IPS DF 6.9 (cell line): ENCODE data around the gene BPI.
"Not testable (repeated sequence)": the region's sequence is repeated elsewhere in the genome, so short reads cannot be mapped to it uniquely, and the experiment has no call there.

Experiments used
- DNase-seq: peaks from one replicate; pipeline ENCODE4 v3.0.0-alpha.2; 2013; ENCODE audit warnings: low read depth, low spot score
- H3K27ac ChIP-seq: one replicate; pipeline ENCODE4 v1.5.1; 2013; ENCODE audit warnings: low read length, control low read depth
- H3K27me3 ChIP-seq: 2 replicates; pipeline ENCODE4 v1.6.1; 2013; ENCODE audit warnings: mild to moderate bottlenecking, low read length; ENCODE audit not compliant: control insufficient read depth, insufficient read depth
- H3K36me3 ChIP-seq: 2 replicates; pipeline ENCODE4 v1.6.1; 2013; ENCODE audit warnings: low read length; ENCODE audit not compliant: control insufficient read depth, insufficient read depth
- H3K4me1 ChIP-seq: 2 replicates; pipeline ENCODE4 v1.6.1; 2013; ENCODE audit warnings: low read length; ENCODE audit not compliant: control insufficient read depth, insufficient read depth
- H3K4me3 ChIP-seq: 2 replicates; pipeline ENCODE4 v1.5.1; 2013; ENCODE audit warnings: mild to moderate bottlenecking, low read length
- H3K9me3 ChIP-seq: 2 replicates; pipeline ENCODE4 v1.6.1; 2013; ENCODE audit warnings: low read length, inconsistent platforms; ENCODE audit not compliant: control insufficient read depth, insufficient read depth
- WGBS: extraction: QIAGEN DNeasy Blood & Tissue Kit; methylation state at CpG from one replicate; pipeline ENCODE4 v1.1.7; 2013; ENCODE audit warnings: mixed read lengths, missing lambda C conversion rate; ENCODE audit not compliant: insufficient read length, insufficient coverage; 5-methylcytosine and 5-hydroxymethylcytosine counted together

BPI gene

GRCh38 chr20:38355161-38356012, 51.4 kb downstream of the BPI start:
- no peak for DNase-seq
- Histone ChIP-seq H3K36me3 (no peaks in the 10 kb centered on the region), H3K9me3 (no peaks in the 10 kb centered on the region), H3K27me3 (no peaks in the 10 kb centered on the region), H3K27ac (no peak overlapping the region), H3K4me1 (peaks cover 7% of the 10 kb centered on the region), H3K4me3 (no peak overlapping the region)
- no CpG with 5 or more reads among the region's 18 CpGs for WGBS

- no peak for DNase-seq
- Histone ChIP-seq H3K27me3 (no peaks in the 10 kb centered on the region), H3K27ac (no peak overlapping the region), H3K4me3 (no peak overlapping the region), H3K9me3 (no peaks in the 10 kb centered on the region), H3K4me1 (peaks cover 7% of the 10 kb centered on the region), H3K36me3 (no peaks in the 10 kb centered on the region)
- no CpG with 5 or more reads among the region's 7 CpGs for WGBS
Measured at GRCh38 chr20:38357653-38358207, 53.8 kb downstream of the BPI start.

GRCh38 chr20:38358556-38358955, 54.6 kb downstream of the BPI start:
- Histone ChIP-seq H3K4me3 (no peak overlapping the region), H3K4me1 (peaks cover 7% of the 10 kb centered on the region), H3K36me3 (no peaks in the 10 kb centered on the region), H3K27me3 (no peaks in the 10 kb centered on the region), H3K9me3 (no peaks in the 10 kb centered on the region), H3K27ac (no peak overlapping the region)
- DNase-seq: no peak
- no CpG with 5 or more reads among the region's 7 CpGs for WGBS

- no peaks in the 10 kb centered on the region for H3K36me3 ChIP-seq
- no peaks in the 10 kb centered on the region for H3K27me3 ChIP-seq
- 0 out of 2 replicates have a peak, but pooled peaks cover 2% of the 10 kb centered on the region for H3K4me1 ChIP-seq
- no CpG with 5 or more reads among the region's 8 CpGs for WGBS
- no peak for DNase-seq
- no peak overlapping the region for H3K4me3 ChIP-seq
- no peak overlapping the region for H3K27ac ChIP-seq
- no peaks in the 10 kb centered on the region for H3K9me3 ChIP-seq
Measured at GRCh38 chr20:38363004-38363747, 59.2 kb downstream of the BPI start.

- 0 out of 2 replicates have a peak, but pooled peaks cover 2% of the 10 kb centered on the region for H3K4me1 ChIP-seq
- no CpG with 5 or more reads among the region's 2 CpGs for WGBS
- no peak overlapping the region for H3K4me3 ChIP-seq
- H3K27me3 ChIP-seq: no peaks in the 10 kb centered on the region
- no peaks in the 10 kb centered on the region for H3K36me3 ChIP-seq
- H3K27ac ChIP-seq: no peak overlapping the region
- DNase-seq: no peak
- no peaks in the 10 kb centered on the region for H3K9me3 ChIP-seq
Measured at GRCh38 chr20:38369389-38369788, 65.4 kb downstream of the BPI start.

- Histone ChIP-seq H3K27ac (no peak overlapping the region), H3K9me3 (no peaks in the 10 kb centered on the region), H3K4me3 (no peak overlapping the region), H3K4me1 (0 out of 2 replicates have a peak, but pooled peaks cover 1% of the 10 kb centered on the region), H3K27me3 (no peaks in the 10 kb centered on the region), H3K36me3 (no peaks in the 10 kb centered on the region)
- WGBS: no CpG with 5 or more reads among the region's 5 CpGs
- no peak for DNase-seq
Measured at GRCh38 chr20:38372806-38373205, 68.8 kb downstream of the BPI start.

- Histone ChIP-seq H3K4me3 (no peak overlapping the region), H3K27me3 (no peaks in the 10 kb centered on the region), H3K36me3 (no peaks in the 10 kb centered on the region), H3K27ac (no peak overlapping the region), H3K9me3 (no peaks in the 10 kb centered on the region), H3K4me1 (0 out of 2 replicates have a peak, but pooled peaks cover 1% of the 10 kb centered on the region)
- WGBS: no CpG with 5 or more reads among the region's 7 CpGs
- no peak for DNase-seq
Measured at GRCh38 chr20:38373231-38373867, 69.4 kb downstream of the BPI start.

- no peak for DNase-seq
- H3K4me1 ChIP-seq: 0 out of 2 replicates have a peak, but pooled peaks cover 1% of the 10 kb centered on the region
- no peaks in the 10 kb centered on the region for H3K36me3 ChIP-seq
- no CpG with 5 or more reads among the region's 5 CpGs for WGBS
- H3K4me3 ChIP-seq: no peak overlapping the region
- H3K27ac ChIP-seq: no peak overlapping the region
- no peaks in the 10 kb centered on the region for H3K27me3 ChIP-seq
- H3K9me3 ChIP-seq: no peaks in the 10 kb centered on the region
Measured at GRCh38 chr20:38373898-38374297, 69.9 kb downstream of the BPI start.

- WGBS: no CpG with 5 or more reads among the region's 11 CpGs
- Histone ChIP-seq H3K9me3 (no peaks in the 10 kb centered on the region), H3K4me1 (no peaks in the 10 kb centered on the region), H3K36me3 (no peaks in the 10 kb centered on the region), H3K27me3 (no peaks in the 10 kb centered on the region), H3K27ac (no peak overlapping the region), H3K4me3 (no peak overlapping the region)
- no peak for DNase-seq
Measured at GRCh38 chr20:38377039-38377685, 73.2 kb downstream of the BPI start.

- H3K27ac ChIP-seq, H3K36me3 ChIP-seq, DNase-seq, H3K27me3 ChIP-seq, H3K4me1 ChIP-seq, H3K9me3 ChIP-seq, H3K4me3 ChIP-seq: not testable (repeated sequence)
- no CpG with 5 or more reads among the region's 5 CpGs for WGBS
Measured at GRCh38 chr20:38377838-38378237, 73.9 kb downstream of the BPI start.
